Cardiac fibroblast (primary cell): Measurements from ENCODE around the gene CCL13.

Experiments
- DNase-seq, 2 donors: peaks; one replicate each; pipeline versions ENCODE4 v3.0.0 to v3.0.0-alpha.2; 2010; ENCODE audit warnings: low read depth in 2 of 2
- H3K4me3 ChIP-seq, 2 donors: replicated peaks in 1 of 2; 1 replicate in 1 of 2; 2 replicates in 1 of 2; pipeline ENCODE4 v1.5.1; 2011; ENCODE audit warnings: low read depth in 2 of 2, low read length in 2 of 2, mild to moderate bottlenecking in 2 of 2, moderate library complexity in 1 of 2
- TF ChIP-seq, protein P1 (sequence below): IDR thresholded peaks from one replicate; pipeline ENCODE4 v1.5.1; 2011; ENCODE audit warnings: low read depth, mild to moderate bottlenecking, low read length, inconsistent platforms

CCL13 gene

DNA sequence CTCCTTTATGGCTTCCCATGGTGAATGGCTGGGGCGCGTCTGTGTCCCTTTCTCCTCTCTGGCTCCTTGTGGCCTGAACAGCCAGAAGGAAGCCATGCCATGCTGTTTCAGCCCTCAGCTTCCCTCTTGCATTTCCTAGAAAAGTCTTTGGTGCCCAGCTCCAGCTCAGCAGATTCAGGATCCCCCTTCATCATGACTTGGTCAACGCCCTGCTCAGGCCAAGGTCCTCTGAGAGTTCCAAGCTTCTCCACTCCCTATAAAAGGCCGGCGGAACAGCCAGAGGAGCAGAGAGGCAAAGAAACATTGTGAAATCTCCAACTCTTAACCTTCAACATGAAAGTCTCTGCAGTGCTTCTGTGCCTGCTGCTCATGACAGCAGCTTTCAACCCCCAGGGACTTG, at the start of gene CCL13:
CCL13 (plus strand) TSS at position 287 of the 400 bp plus-strand sequence; CDS start at position 334, 47 bp downstream.
- no peak within 1 kb of the TSS for H3K4me3 ChIP-seq
- TF ChIP-seq, protein P1, sequence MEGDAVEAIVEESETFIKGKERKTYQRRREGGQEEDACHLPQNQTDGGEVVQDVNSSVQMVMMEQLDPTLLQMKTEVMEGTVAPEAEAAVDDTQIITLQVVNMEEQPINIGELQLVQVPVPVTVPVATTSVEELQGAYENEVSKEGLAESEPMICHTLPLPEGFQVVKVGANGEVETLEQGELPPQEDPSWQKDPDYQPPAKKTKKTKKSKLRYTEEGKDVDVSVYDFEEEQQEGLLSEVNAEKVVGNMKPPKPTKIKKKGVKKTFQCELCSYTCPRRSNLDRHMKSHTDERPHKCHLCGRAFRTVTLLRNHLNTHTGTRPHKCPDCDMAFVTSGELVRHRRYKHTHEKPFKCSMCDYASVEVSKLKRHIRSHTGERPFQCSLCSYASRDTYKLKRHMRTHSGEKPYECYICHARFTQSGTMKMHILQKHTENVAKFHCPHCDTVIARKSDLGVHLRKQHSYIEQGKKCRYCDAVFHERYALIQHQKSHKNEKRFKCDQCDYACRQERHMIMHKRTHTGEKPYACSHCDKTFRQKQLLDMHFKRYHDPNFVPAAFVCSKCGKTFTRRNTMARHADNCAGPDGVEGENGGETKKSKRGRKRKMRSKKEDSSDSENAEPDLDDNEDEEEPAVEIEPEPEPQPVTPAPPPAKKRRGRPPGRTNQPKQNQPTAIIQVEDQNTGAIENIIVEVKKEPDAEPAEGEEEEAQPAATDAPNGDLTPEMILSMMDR: no peak
- DNase-seq: no peak

DNA sequence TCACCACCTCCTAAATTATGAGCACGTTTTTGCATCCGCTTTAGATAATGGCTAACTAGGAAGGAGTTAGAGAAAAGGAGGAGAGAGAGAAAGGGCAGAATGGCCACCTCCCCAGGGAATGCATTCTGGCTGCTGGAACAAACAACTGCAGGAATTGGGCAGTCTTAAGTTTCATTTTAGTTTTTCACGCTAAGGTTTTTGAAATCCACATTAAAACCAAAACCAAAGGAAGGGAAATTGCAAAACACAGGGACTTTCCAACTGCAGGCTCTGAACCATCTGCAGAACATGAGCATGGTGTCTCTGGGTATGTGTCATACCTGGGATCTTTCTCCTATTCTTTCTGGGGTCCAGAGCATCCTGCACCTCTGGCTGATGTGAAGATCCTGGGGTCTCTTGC, 49.2 kb upstream of the CCL13 start:
- H3K4me3 ChIP-seq: no peak overlapping the region
- TF ChIP-seq, protein P1: no peak
- DNase-seq: peak; percentile 86 to 95

DNA sequence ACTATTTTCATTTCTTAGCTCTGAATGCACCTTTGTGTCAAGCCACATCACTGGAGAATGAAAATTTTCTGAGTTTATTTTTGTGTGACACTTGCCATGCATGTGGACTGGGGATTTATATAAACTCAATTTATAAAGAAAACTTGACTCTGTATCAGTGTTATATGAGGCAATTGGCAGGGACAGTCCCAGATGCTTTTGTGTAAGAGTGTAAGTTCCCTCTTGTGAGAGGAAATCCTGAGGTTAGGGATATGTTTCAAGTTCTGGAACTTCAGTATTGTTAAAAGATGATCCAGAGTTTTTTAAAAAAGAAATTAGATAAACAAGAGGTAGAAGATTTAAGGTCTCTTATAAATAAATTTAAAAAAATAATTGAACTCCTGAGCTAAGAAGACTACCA, 47.9 kb upstream of the CCL13 start:
- TF ChIP-seq, protein P1: no peak
- DNase-seq: peak in 1 of 2 donors; percentile 63
- no peak overlapping the region for H3K4me3 ChIP-seq

DNA sequence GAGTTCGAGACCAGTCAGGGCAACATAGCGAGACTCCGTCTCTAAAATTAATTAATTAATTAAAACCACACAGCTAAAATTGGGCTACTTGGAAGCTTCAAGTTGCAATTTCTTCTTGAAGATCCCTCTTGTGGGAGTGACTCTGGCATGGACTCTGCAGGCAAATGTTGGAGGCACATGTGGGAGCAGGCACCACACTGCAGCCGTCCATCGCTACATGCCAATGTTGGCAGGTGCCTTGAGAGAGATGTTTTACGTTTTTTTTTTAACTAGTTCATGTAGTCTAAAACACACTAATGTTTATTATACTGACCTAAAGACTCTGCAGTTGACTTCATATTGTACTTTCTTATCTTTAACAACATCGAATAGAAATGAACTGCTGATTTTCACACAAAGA, 45.0 kb upstream of the CCL13 start:
- TF ChIP-seq, protein P1: no peak
- no peak for DNase-seq
- no peak overlapping the region for H3K4me3 ChIP-seq

DNA sequence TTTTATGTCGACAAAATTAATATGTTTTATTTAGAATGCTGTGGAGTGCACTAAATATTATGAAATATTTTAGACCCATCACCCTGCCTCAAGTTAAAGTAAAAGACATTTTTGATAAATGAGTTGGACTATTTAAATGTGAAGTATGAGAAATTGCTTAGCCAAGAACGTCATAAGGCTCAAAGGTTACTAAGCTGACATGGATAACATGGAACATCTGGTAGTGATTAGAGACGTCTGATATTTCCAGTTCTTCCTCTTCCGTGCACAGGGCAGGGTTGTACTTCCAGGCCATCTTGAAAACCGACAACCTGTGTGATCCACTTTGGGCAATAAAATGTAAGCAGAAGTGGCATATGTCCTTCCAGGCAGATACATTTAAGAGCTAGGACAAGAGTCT, 44.2 kb upstream of the CCL13 start:
- peak; percentile 90 to 94 for DNase-seq
- H3K4me3 ChIP-seq: no peak overlapping the region
- TF ChIP-seq, protein P1: no peak

DNA sequence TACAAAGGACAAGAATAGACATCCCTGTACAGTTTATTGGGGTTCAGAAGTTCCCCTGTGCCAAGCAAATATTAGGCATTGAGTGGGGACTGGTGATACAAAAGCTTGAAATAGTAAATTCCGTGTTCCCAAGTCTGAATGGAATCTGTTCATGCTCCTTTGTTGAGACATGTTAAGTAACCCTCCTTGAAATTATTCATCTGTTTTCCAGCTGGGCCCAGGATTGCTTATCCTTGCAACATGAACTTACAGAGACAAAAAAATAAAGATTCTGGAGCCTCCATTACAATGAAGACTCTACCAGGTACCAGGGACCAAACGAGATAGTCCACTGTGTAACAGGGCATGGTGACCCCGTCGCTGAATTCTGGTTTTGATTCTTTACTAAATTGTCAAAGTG, 43.1 kb upstream of the CCL13 start:
- TF ChIP-seq, protein P1: no peak
- peak; percentile 72 to 78 for DNase-seq

DNA sequence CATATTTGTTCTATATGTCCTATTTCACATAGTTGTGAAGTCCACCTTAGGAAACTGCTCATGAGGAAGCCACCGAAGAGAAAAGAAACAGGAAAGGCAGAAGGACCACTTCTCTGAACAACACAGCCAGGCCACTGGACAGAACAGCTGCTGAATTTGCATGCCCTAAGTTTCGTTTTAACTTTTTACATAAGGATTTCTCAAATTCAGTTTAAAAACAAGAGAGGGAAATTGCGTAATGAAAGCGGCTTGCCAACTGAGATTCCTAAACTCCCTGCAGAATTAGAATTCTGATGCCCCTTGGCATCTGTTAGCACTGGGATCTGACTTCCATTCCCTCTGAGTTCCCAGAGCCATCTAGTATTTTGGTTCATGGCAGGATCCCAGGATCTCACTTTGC, 42.0 kb upstream of the CCL13 start:
- DNase-seq: peak; percentile 89 to 95
- H3K4me3 ChIP-seq: no peak overlapping the region
- TF ChIP-seq, protein P1: no peak

More for the DNA sequence above, 43.1 kb upstream of the CCL13 start:
- no peak overlapping the region for H3K4me3 ChIP-seq
